Keratinocyte (primary cell): ENCODE results near the gene TIE1.

ENCODE experiments used
- EZH2 ChIP-seq: IDR thresholded peaks from one replicate; pipeline ENCODE4 v1.6.1; 2012; ENCODE audit warnings: inconsistent platforms, mild to moderate bottlenecking, low read length, moderate library complexity
- TF ChIP-seq, protein P1 (sequence below), 3 experiments: IDR thresholded peaks in 1 of 3; conservative IDR thresholded peaks in 1 of 3; optimal IDR thresholded peaks in 1 of 3; 2 replicates in 2 of 3; 3 replicates in 1 of 3; pipeline versions ENCODE3 to v1.5.1; 2011; ENCODE audit warnings: low read length in 3 of 3, mild to moderate bottlenecking in 3 of 3, moderate library complexity in 2 of 3, control low read depth in 1 of 3, inconsistent platforms in 1 of 3; ENCODE audit not compliant: insufficient read depth in 2 of 3; ENCODE audit errors: extremely low read depth in 1 of 3

DNA sequence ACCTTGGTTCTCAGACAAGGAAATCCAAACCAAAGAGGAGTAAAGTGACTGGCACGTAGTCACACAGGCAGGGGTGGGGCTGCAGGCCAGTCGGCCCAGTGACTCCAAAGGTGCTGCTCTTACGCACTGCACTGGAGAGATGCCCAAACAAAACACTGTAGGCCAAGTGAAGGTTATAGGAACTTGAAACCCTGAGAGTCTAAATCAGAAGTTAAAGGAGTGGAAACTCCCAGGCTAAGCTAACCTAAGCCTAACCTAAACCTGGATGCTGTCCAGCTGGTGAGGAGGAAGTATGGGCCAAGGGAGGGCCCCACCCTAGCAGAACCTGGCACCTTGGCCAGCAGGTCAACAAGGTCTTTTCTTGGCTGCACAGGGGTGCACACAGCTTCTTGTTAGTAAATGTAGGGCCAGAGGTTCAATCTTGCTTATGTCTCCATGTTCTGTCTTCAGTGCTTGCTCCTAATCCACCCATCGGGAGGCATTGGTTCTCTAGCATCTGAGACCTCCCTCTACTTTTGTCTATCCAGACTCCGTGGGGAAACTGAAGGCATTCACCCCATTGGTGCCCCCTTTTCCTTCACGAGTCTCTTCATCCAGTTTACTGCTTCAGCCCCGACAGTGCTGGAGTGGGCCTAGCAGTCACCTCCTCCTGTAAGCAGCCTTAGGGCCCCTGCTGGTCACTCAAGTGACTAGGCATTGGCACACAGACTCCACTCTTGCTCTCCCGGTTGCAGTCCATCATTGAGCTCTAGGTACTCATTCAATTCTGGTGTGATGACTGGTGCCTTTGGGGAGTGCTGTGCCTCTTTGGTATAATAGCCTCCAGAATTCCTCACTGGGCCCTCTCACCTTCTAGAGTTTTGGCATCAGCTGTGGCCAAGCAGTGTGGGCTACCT, 43.9 kb upstream of the TIE1 start:
- TF ChIP-seq, protein P1, sequence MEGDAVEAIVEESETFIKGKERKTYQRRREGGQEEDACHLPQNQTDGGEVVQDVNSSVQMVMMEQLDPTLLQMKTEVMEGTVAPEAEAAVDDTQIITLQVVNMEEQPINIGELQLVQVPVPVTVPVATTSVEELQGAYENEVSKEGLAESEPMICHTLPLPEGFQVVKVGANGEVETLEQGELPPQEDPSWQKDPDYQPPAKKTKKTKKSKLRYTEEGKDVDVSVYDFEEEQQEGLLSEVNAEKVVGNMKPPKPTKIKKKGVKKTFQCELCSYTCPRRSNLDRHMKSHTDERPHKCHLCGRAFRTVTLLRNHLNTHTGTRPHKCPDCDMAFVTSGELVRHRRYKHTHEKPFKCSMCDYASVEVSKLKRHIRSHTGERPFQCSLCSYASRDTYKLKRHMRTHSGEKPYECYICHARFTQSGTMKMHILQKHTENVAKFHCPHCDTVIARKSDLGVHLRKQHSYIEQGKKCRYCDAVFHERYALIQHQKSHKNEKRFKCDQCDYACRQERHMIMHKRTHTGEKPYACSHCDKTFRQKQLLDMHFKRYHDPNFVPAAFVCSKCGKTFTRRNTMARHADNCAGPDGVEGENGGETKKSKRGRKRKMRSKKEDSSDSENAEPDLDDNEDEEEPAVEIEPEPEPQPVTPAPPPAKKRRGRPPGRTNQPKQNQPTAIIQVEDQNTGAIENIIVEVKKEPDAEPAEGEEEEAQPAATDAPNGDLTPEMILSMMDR (optimal IDR thresholded peaks at IDR 0.05 in 1 of 3, IDR thresholded peaks at IDR 0.05 in 1 of 3, conservative IDR thresholded peaks at IDR 0.05 in 1 of 3; ENCODE audit: extremely low read depth in 1 of 3, insufficient read depth in 2 of 3, low read length in 3 of 3), result no peak
- TF ChIP-seq EZH2, result no peak
